C4-2B (cell line): Measurements from ENCODE around the gene CRACR2B.

Experiments used
- ZFX ChIP-seq: fragments of 450-650 bp; IDR thresholded peaks from 2 replicates; pipeline ENCODE4 v1.6.1; 2017
- TF ChIP-seq, protein P1 (sequence below): fragments of 450-650 bp; conservative IDR thresholded peaks from 2 replicates; pipeline ENCODE4 v1.5.1; 2017; ENCODE audit warnings: mild to moderate bottlenecking

DNA sequence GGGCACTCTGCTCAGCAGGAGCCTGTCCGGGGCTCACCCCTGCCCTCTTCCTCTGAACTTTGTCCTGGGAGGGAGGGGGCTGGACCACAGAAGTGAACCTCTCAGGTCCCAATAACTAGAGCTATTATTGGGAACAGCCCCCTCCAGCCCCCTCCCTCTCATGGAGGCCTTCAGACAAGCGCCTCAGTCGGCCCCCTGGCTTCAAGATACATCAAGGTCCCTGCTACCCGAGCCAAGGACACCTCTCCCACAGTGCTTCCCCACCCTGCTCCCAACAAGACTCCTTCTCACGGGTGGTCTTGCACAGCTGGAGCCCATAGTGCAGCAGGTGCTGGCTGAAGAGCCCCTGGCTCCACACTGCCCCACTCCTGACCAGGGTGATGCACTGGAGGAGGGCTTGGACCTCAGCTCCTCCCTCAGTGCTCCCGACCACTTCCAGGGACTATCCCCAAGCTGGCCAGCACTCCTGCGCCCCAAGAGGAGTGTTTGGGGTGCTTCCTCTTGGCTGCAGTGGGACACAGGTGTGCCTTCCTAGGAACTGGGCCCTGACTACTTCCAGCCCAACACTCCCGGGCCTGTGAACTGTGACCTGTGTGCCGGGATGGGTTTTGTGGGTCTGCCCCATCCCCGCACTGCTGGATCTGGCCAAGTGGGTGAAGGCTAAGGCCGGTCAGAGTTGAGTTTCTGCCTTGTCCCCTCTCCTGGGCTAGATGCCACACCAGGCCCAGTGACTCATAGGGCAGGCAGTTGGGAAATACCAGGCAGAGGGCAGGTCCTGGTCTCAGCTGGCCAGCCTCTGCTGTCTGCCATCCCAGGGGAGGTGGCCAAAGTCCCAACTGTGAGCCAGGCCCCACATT, 6.8 kb upstream of the CRACR2B start:
- TF ChIP-seq, protein P1, sequence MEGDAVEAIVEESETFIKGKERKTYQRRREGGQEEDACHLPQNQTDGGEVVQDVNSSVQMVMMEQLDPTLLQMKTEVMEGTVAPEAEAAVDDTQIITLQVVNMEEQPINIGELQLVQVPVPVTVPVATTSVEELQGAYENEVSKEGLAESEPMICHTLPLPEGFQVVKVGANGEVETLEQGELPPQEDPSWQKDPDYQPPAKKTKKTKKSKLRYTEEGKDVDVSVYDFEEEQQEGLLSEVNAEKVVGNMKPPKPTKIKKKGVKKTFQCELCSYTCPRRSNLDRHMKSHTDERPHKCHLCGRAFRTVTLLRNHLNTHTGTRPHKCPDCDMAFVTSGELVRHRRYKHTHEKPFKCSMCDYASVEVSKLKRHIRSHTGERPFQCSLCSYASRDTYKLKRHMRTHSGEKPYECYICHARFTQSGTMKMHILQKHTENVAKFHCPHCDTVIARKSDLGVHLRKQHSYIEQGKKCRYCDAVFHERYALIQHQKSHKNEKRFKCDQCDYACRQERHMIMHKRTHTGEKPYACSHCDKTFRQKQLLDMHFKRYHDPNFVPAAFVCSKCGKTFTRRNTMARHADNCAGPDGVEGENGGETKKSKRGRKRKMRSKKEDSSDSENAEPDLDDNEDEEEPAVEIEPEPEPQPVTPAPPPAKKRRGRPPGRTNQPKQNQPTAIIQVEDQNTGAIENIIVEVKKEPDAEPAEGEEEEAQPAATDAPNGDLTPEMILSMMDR = no peak
- TF ChIP-seq ZFX = no peak
